ENCODE results near the gene MR1. TPM values are rescaled to one million over a fixed set of nuclear protein-coding genes. Genes with fewer than 3 reads are reported as not detected.

The MR1 gene
- total RNA-seq, 2 experiments from 2014 or later = 16.2 to 18.1 TPM

- Mint-ChIP-seq H3K27ac (peak overlapping the region; percentile 72), H3K36me3 (ENCODE audit: low read depth) (no peaks in the 10 kb centered on the region), H3K4me1 (ENCODE audit: low read depth) (peaks cover 72% of the 10 kb centered on the region), H3K4me3 (peak overlapping the region; percentile 88), H3K9me3 (no peaks in the 10 kb centered on the region), H3K27me3 (no peaks in the 10 kb centered on the region)
- no peaks in the 10 kb centered on the region for H3K9me3 ChIP-seq (ENCODE audit: control insufficient read depth in 1 of 2, insufficient read depth in 1 of 2, low read length in 2 of 2)
- ATAC-seq (ENCODE audit: poor library complexity) = peak; percentile 36
- intact Hi-C loops (cut with DNase I, micrococcal nuclease) = loop anchor here (1.0 to 10.0 kb wide), 3 partner anchors 14 to 949 kb away; partner anchors contain the start of gene QSOX1 (in 1 of the 2)
- ChIA-PET CTCF (interaction anchor here (0.9 to 5.4 kb wide), 5 partner anchors 13 to 1290 kb away, joined by 3 to 31 read pairs (median 19); no protein-coding TSS in a partner anchor), POLR2A (interaction anchor here (0.6 to 11.2 kb wide), 14 partner anchors 9 to 602 kb away, joined by 3 to 231 read pairs (median 6); partner anchors contain the start of genes ACBD6 and IER5)
- H3K4me1 ChIP-seq (ENCODE audit: insufficient read depth, low read length) = peaks cover 61% of the 10 kb centered on the region
- no peaks in the 10 kb centered on the region for H3K36me3 ChIP-seq (ENCODE audit: insufficient read depth, low read length)
- peak in 1 of 14 experiments; percentile 40 for DNase-seq
- H3K27ac ChIP-seq (ENCODE audit: low read depth in 1 of 2, low read length in 2 of 2) = peak overlapping the region; percentile 58 to 72
- no peak for TF ChIP-seq CTCF (IDR thresholded peaks at IDR 0.05)
- peak overlapping the region; percentile 80 for H3K4me3 ChIP-seq (ENCODE audit: low read length)
- H3K27me3 ChIP-seq (ENCODE audit: control insufficient read depth in 1 of 2, insufficient read depth in 2 of 2, low read length in 2 of 2) = no peaks in the 10 kb centered on the region
Observed at GRCh38 chr1:181104042-181104789, 70.4 kb downstream of the MR1 start.

- H3K4me3 ChIP-seq (ENCODE audit: low read length) = peak overlapping the region; percentile 80
- CTCF ChIA-PET = interaction anchor here (0.9 to 5.4 kb wide), 6 partner anchors 10 to 1290 kb away, joined by 3 to 31 read pairs (median 11); no protein-coding TSS in a partner anchor
- Mint-ChIP-seq H3K4me3 (peak overlapping the region; percentile 88), H3K27ac (peak overlapping the region; percentile 72), H3K36me3 (ENCODE audit: low read depth) (no peaks in the 10 kb centered on the region), H3K4me1 (ENCODE audit: low read depth) (peaks cover 67% of the 10 kb centered on the region), H3K27me3 (no peaks in the 10 kb centered on the region), H3K9me3 (no peaks in the 10 kb centered on the region)
- peak; percentile 33 for TF ChIP-seq CTCF (IDR thresholded peaks at IDR 0.05)
- ATAC-seq (ENCODE audit: poor library complexity) (no peak), DNase-seq (peak in 12 of 14 experiments; percentile 24 to 77 (median 36))
- intact Hi-C loops (cut with DNase I, micrococcal nuclease) = loop anchor here (1.0 to 10.0 kb wide), 6 partner anchors 14 to 950 kb away; partner anchors contain the start of genes IER5 (in 1 of the 2), QSOX1 (in 1 of the 2), STX6 (in 1 of the 2) and XPR1 (in 1 of the 2)
- no peaks in the 10 kb centered on the region for H3K9me3 ChIP-seq (ENCODE audit: control insufficient read depth in 1 of 2, insufficient read depth in 1 of 2, low read length in 2 of 2)
- H3K4me1 ChIP-seq (ENCODE audit: insufficient read depth, low read length) = peaks cover 55% of the 10 kb centered on the region
- no peaks in the 10 kb centered on the region for H3K36me3 ChIP-seq (ENCODE audit: insufficient read depth, low read length)
- H3K27ac ChIP-seq (ENCODE audit: low read depth in 1 of 2, low read length in 2 of 2) = peak overlapping the region; percentile 58 to 72
- POLR2A ChIA-PET = interaction anchor here (0.5 to 11.2 kb wide), 17 partner anchors 9 to 1511 kb away, joined by 3 to 231 read pairs (median 6); partner anchors contain the start of genes ACBD6 and IER5
- H3K27me3 ChIP-seq (ENCODE audit: control insufficient read depth in 1 of 2, insufficient read depth in 2 of 2, low read length in 2 of 2) = no peaks in the 10 kb centered on the region
Observed at GRCh38 chr1:181104790-181105133, 71.0 kb downstream of the MR1 start.

GRCh38 chr1:181105134-181106021 is 71.6 kb downstream of the MR1 start:
- ATAC-seq (ENCODE audit: poor library complexity) = peak; percentile 88
- Mint-ChIP-seq H3K4me1 (ENCODE audit: low read depth) (peaks cover 60% of the 10 kb centered on the region), H3K4me3 (peak overlapping the region; percentile 88), H3K9me3 (no peaks in the 10 kb centered on the region), H3K27me3 (no peaks in the 10 kb centered on the region), H3K36me3 (ENCODE audit: low read depth) (no peaks in the 10 kb centered on the region), H3K27ac (peak overlapping the region; percentile 67)
- Histone ChIP-seq H3K4me1 (ENCODE audit: insufficient read depth, low read length) (peaks cover 49% of the 10 kb centered on the region), H3K9me3 (ENCODE audit: control insufficient read depth in 1 of 2, insufficient read depth in 1 of 2, low read length in 2 of 2) (no peaks in the 10 kb centered on the region), H3K27ac (ENCODE audit: low read depth in 1 of 2, low read length in 2 of 2) (peak overlapping the region; percentile 58 to 72), H3K36me3 (ENCODE audit: insufficient read depth, low read length) (no peaks in the 10 kb centered on the region), H3K4me3 (ENCODE audit: low read length) (peak overlapping the region; percentile 80), H3K27me3 (ENCODE audit: control insufficient read depth in 1 of 2, insufficient read depth in 2 of 2, low read length in 2 of 2) (no peaks in the 10 kb centered on the region)
- peak; percentile 86 to 97 (median 94) for DNase-seq
- ChIA-PET POLR2A (interaction anchor here (0.5 to 11.2 kb wide), 17 partner anchors 10 to 1510 kb away, joined by 3 to 231 read pairs (median 6); partner anchors contain the start of genes ACBD6 and IER5), CTCF (interaction anchor here (0.8 to 5.4 kb wide), 8 partner anchors 10 to 1291 kb away, joined by 3 to 31 read pairs (median 3); partner anchors contain the start of gene XPR1)
- TF ChIP-seq CTCF (IDR thresholded peaks at IDR 0.05) = peak; percentile 1
- intact Hi-C loops (cut with DNase I, micrococcal nuclease) = loop anchor here in 1 of 2 experiments (1.0 to 10.0 kb wide), 6 partner anchors 17 to 951 kb away; partner anchors contain the start of genes IER5, QSOX1, STX6 and XPR1
